Body of pancreas (tissue), 4 donors: Measurements from ENCODE around the gene ARID1B. TPM values are rescaled to one million over a fixed set of nuclear protein-coding genes. Genes with fewer than 3 reads are reported as not detected.

ENCODE experiments used
- ATAC-seq: fragments of 150-250 bp; one replicate; pipeline ENCODE4 v1.9.1; 2016
- DNase-seq, 4 donors: peaks; one replicate each; pipeline ENCODE4 v3.0.0-alpha.2; 2019
- H3K27ac ChIP-seq, 4 donors: fragments of 200-600 bp; sonication (generic); 1 replicate in 3 of 4; 2 replicates in 1 of 4; pipeline versions ENCODE4 v1.5.1 to v1.6.1; 2016 to 2019; ENCODE audit warnings: mild to moderate bottlenecking in 1 of 4, mixed read lengths in 1 of 4, moderate library complexity in 1 of 4
- H3K27me3 ChIP-seq, 2 donors: fragments of 200-600 bp; sonication (generic); one replicate each; pipeline ENCODE4 v1.6.0; 2016; ENCODE audit warnings: mild to moderate bottlenecking in 1 of 2
- H3K36me3 ChIP-seq, 2 donors: fragments of 200-600 bp; sonication (generic); replicated peaks in 1 of 2; 2 replicates each; pipeline ENCODE4 v1.5.1; 2016; ENCODE audit warnings: low read depth in 2 of 2; ENCODE audit not compliant: insufficient read depth in 1 of 2
- H3K4me1 ChIP-seq: fragments of 200-600 bp; sonication (generic); one replicate; pipeline ENCODE4 v1.6.0; 2016
- H3K4me3 ChIP-seq, 2 donors: fragments of 200-600 bp; sonication (generic); 1 replicate in 1 of 2; 2 replicates in 1 of 2; pipeline ENCODE4 v1.5.1; 2016 to 2019
- H3K9me3 ChIP-seq, 3 donors: fragments of 200-600 bp; sonication (generic); 1 replicate in 2 of 3; 2 replicates in 1 of 3; pipeline ENCODE4 v1.5.1; 2016
- CTCF ChIP-seq, 7 experiments: fragments of 450-650 bp in 4 of 7; fragments of 200-600 bp in 3 of 7; sonication (generic) in 3 of 7; IDR thresholded peaks; one replicate each; pipeline ENCODE4 v1.5.1; 2016 to 2019; ENCODE audit warnings: antibody characterized with exemption in 7 of 7
- POLR2A ChIP-seq, 3 donors: fragments of 450-650 bp; IDR thresholded peaks; one replicate each; pipeline ENCODE4 v1.6.1; 2016; ENCODE audit warnings: antibody characterized with exemption in 3 of 3, mild to moderate bottlenecking in 2 of 3
- WGBS, 2 donors: methylation state at CpG; one replicate each; pipeline ENCODE4 v1.1.5; 2017; 5-methylcytosine and 5-hydroxymethylcytosine counted together
- intact Hi-C: fragments of 100-400 bp; cut with DNase I; formaldehyde crosslinking; loops from one replicate; pipeline ENCODE4 v1.15.1; 2023
- total RNA-seq, 2 donors: library from RNA; depleted of rRNA; stranded (reverse); fragments of >200 nt; gene quantifications; one replicate each; pipeline ENCODE4 v1.1.0, GENCODE V29; 2016

ARID1B gene
- total RNA-seq, 2 donors from 2014 or later: 71.5 to 85.1 TPM

DNA sequence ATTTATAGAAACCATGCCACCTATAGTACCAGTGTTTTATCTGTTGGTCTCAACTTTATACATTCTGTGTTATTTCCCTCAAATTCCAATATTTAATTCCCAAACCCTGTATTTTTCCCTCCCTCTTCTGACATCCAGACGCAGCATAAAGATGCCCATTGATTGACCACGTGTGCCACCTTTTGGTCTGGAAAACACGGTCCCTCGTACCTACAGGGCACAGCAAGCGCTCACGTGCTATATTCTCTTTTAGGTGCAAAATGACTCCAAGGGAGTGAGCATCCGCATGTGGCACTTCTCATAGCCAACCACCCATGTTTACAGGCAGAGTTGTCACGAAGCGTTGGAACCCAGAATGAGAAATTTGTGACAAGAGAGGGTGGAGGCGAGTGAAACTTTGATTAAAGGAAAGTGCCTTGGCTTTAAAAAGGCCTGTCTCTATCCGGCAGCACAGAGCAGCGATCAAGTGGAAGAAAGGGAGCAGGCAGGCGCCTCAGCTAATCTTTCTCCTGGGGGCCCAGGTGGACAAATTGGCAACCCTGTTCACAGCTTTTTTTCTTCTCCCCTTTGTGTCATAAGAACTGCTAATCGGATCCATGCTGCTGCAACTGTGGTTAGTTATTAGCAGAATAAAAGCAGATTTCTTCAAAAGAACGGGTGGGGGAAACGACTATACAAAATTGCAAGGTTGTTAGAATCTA, 320.2 kb downstream of the ARID1B start:
- H3K4me1 ChIP-seq: peaks cover 50% of the 10 kb centered on the region
- intact Hi-C loops: no loop called here

DNA sequence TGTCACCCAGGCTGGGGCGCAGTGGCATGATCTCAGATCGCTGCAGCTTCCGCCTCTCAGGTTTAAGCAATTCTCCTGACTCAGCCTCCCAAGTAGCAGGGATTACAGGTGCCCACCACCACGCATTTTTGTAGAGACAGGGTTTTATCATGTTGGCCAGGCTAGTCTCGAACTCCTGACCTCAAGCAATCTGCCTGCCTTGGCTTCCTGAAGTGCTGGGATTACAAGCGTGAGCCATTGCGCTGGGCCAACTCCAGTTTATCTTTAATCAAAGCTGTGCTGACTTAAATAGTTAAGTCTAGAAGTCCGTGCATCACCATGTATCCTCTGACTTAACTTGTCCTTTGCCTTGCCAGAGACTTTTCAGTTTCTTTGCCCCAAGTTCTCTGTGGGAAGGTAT, 321.8 kb downstream of the ARID1B start:
- Histone ChIP-seq H3K9me3 (no peaks in the 10 kb centered on the region), H3K4me3 (no peak overlapping the region), H3K36me3 (no peaks in the 10 kb centered on the region), H3K27ac (no peak overlapping the region), H3K27me3 (no peaks in the 10 kb centered on the region), H3K4me1 (peaks cover 41% of the 10 kb centered on the region)
- intact Hi-C loops: no loop called here
- TF ChIP-seq CTCF (IDR thresholded peaks at IDR 0.05) (no peak), POLR2A (IDR thresholded peaks at IDR 0.05) (no peak)
- 91 to 93% methylated on average over 8 of the region's 8 CpGs for WGBS, 2 donors
- no peak for DNase-seq
- ATAC-seq: no peak

More for the DNA sequence above, 320.2 kb downstream of the ARID1B start:
- peak in 1 of 7 experiments; percentile 12 for TF ChIP-seq CTCF (IDR thresholded peaks at IDR 0.05)
- TF ChIP-seq POLR2A (IDR thresholded peaks at IDR 0.05): no peak
- Histone ChIP-seq H3K27me3 (no peaks in the 10 kb centered on the region), H3K27ac (peak overlapping the region in 3 of 4 donors; percentile 20 to 87 (median 86)), H3K9me3 (no peaks in the 10 kb centered on the region), H3K36me3 (no peaks in the 10 kb centered on the region), H3K4me3 (no peak overlapping the region)
- DNase-seq: peak in 1 of 4 donors; percentile 26
- no peak for ATAC-seq
- 24 to 35% methylated on average over 16 of the region's 16 CpGs for WGBS, 2 donors

DNA sequence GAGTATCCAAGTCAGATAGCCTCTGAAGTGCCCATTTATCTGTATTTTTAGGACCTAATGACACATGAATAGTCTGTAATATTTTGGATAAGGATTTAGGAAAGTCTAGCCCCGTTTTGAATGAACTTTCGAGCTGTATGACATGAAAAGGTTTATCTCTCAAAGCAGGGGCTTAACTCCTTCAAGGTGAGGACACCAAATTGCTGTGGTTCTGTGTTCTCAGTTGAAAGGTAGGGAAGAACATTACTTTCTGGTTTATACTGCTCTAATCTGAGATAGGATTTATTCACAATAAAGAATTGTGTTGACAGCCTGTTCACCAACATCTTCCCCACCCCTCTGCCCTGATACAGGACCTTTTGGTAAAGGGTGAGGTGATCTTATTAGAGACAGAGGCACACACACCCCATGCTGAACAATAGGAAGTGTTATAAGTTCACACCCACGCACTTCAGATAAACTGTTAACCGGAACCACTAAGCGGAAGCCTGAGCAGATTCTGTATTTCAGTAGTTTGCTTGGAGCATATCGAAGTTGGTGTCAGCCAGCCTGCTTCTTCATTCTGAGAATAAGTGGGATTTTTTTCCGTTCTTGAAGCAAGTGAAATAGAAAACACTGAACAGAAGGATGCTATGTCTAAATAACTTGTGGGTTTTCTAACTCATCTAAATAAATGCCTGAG, 322.9 kb downstream of the ARID1B start:
- intact Hi-C loops: no loop called here
- WGBS, 2 donors: 79 to 85% methylated on average over 7 of the region's 7 CpGs
- no peaks in the 10 kb centered on the region for H3K9me3 ChIP-seq
- TF ChIP-seq POLR2A (IDR thresholded peaks at IDR 0.05) (no peak), CTCF (IDR thresholded peaks at IDR 0.05) (no peak)
- no peak overlapping the region for H3K27ac ChIP-seq
- H3K4me3 ChIP-seq: no peak overlapping the region
- peaks cover 33% of the 10 kb centered on the region for H3K4me1 ChIP-seq
- no peak for ATAC-seq
- peak in 1 of 4 donors; percentile 19 for DNase-seq
- no peaks in the 10 kb centered on the region for H3K36me3 ChIP-seq
- no peaks in the 10 kb centered on the region for H3K27me3 ChIP-seq

- Histone ChIP-seq H3K4me3 (no peak overlapping the region), H3K27me3 (no peaks in the 10 kb centered on the region), H3K36me3 (no peaks in the 10 kb centered on the region), H3K27ac (no peak overlapping the region), H3K9me3 (no peaks in the 10 kb centered on the region), H3K4me1 (peaks cover 21% of the 10 kb centered on the region)
- WGBS, 2 donors: 33 to 35% methylated on average over 1 of the region's 1 CpG
- ATAC-seq (no peak), DNase-seq (no peak)
- intact Hi-C loops: no loop called here
- TF ChIP-seq CTCF (IDR thresholded peaks at IDR 0.05) (no peak), POLR2A (IDR thresholded peaks at IDR 0.05) (no peak)
Observed at GRCh38 chr6:157101166-157101565, 324.0 kb downstream of the ARID1B start.
